OCI-LY7 (cell line): Measurements from ENCODE around the gene NOVA2. TPM values are rescaled to one million over a fixed set of nuclear protein-coding genes. Genes with fewer than 3 reads are reported as not detected.

Experiments
- BruUV-seq: library from RNA; stranded (reverse); fragments of 400-500 nt; replicated peaks from 2 replicates; lab custom pipeline; 2021; lab: Mats Ljungman, UMichigan
- CTCF ChIA-PET: fragments of 300-600 bp; sonication (Branson Sonifier 250); formaldehyde crosslinking; loops from one replicate; lab custom pipeline; 2022; ENCODE audit warnings: antibody characterized with exemption; ENCODE audit not compliant: unreplicated experiment; lab: Charles Lee
- POLR2A ChIA-PET: fragments of 300-600 bp; sonication (Branson Sonifier 250); formaldehyde crosslinking; loops from one replicate; lab custom pipeline; 2022; ENCODE audit warnings: antibody characterized with exemption; lab: Charles Lee
- DNase-seq: peaks from one replicate; pipeline ENCODE4 v3.0.0-alpha.2; 2015; ENCODE audit warnings: low spot score
- H2AFZ ChIP-seq: fragments of 200-600 bp; sonication (generic), shearing (Covaris generic); 2 replicates; pipeline ENCODE4 v1.6.1; 2014; ENCODE audit warnings: mild to moderate bottlenecking, antibody characterized with exemption, low read length, moderate library complexity
- H3K27ac ChIP-seq: fragments of 200-600 bp; sonication (generic); 2 replicates; pipeline ENCODE4 v1.5.1; 2014; ENCODE audit warnings: mixed run types, low read depth, mild to moderate bottlenecking, moderate library complexity, low read length, inconsistent platforms; ENCODE audit not compliant: poor library complexity, severe bottlenecking
- H3K36me3 ChIP-seq: fragments of 200-600 bp; sonication (generic); 2 replicates; pipeline ENCODE4 v1.6.1; 2014; ENCODE audit warnings: mild to moderate bottlenecking, antibody characterized with exemption, low read length, moderate library complexity, mixed read lengths; ENCODE audit not compliant: insufficient read depth
- H3K4me1 ChIP-seq: fragments of 200-600 bp; sonication (generic); 2 replicates; pipeline ENCODE4 v1.5.1; 2014; ENCODE audit warnings: mild to moderate bottlenecking, low read length; ENCODE audit not compliant: insufficient read depth, poor library complexity, severe bottlenecking
- H3K4me2 ChIP-seq: fragments of 200-600 bp; sonication (generic); 2 replicates; pipeline ENCODE4 v1.6.1; 2014; ENCODE audit warnings: mild to moderate bottlenecking, low read length
- H3K4me3 ChIP-seq: fragments of 200-600 bp; sonication (generic); 2 replicates; pipeline ENCODE4 v1.5.1; 2014; ENCODE audit warnings: mild to moderate bottlenecking, low read depth, low read length; ENCODE audit not compliant: poor library complexity, severe bottlenecking
- H3K79me2 ChIP-seq: fragments of 200-600 bp; sonication (generic); 2 replicates; pipeline ENCODE4 v1.6.1; 2016; ENCODE audit warnings: low read depth, mild to moderate bottlenecking, low read length, moderate library complexity, mixed read lengths; ENCODE audit not compliant: insufficient read depth
- H3K9me2 ChIP-seq: fragments of 200-600 bp; sonication (generic); 2 replicates; pipeline ENCODE4 v1.6.1; 2016; ENCODE audit warnings: mild to moderate bottlenecking, low read length, mixed read lengths; ENCODE audit not compliant: insufficient read depth
- H3K9me3 ChIP-seq: fragments of 200-600 bp; sonication (generic); 2 replicates; pipeline ENCODE4 v1.6.1; 2014; ENCODE audit warnings: mild to moderate bottlenecking, mixed run types, low read length, mixed read lengths
- H4K20me1 ChIP-seq: fragments of 200-600 bp; sonication (generic); 2 replicates; pipeline ENCODE4 v1.6.1; 2014; ENCODE audit warnings: mild to moderate bottlenecking, antibody characterized with exemption, low read length, moderate library complexity, mixed read lengths; ENCODE audit not compliant: insufficient read depth
- CTCF ChIP-seq: fragments of 200-600 bp; sonication (generic); conservative IDR thresholded peaks from 2 replicates; pipeline ENCODE4 v1.5.1; 2014; ENCODE audit warnings: mild to moderate bottlenecking, antibody characterized with exemption, low read length, moderate library complexity, mixed read lengths
- EZH2phosphoT487 ChIP-seq: fragments of 200-600 bp; sonication (generic); IDR thresholded peaks from 2 replicates; pipeline ENCODE4 v1.6.1; 2018; ENCODE audit warnings: low read depth, borderline replicate concordance, mild to moderate bottlenecking, mixed run types, antibody characterized with exemption, low read length, moderate library complexity, mixed read lengths
- intact Hi-C: fragments of 100-400 bp; cut with micrococcal nuclease; formaldehyde crosslinking; loops from one replicate; pipeline ENCODE4 v1.10.0; 2022; ENCODE audit not compliant: unreplicated experiment
- total RNA-seq, 2 experiments: library from RNA; depleted of rRNA in 1 of 2; stranded (reverse); fragments of >200 nt in 1 of 2; shearing (Covaris generic) in 1 of 2; gene quantifications; 2 replicates each; pipeline ENCODE4 v1.2.3, GENCODE V29; 2014 to 2022

The NOVA2 gene
- total RNA-seq, 2 experiments from 2014 or later: 0.19 TPM; not detected in 1

DNA sequence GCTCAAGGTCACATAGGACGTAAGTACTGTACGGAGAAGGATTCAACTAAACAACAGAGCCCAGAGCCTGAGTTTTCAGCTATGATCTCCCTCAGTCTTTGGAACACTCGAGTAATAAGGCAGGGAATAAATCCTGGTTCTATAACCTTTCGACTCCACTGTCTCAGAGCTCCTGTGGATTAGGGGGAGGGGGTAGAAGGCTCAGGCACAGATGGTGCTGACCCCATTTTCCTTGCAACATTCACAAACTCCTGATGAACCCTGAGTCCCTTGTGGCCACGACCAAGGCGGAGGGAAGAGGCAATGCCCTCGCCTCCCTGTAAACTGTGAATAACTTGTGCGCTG is 21.4 kb downstream of the NOVA2 start:
- Histone ChIP-seq H3K79me2 (no peaks in the 10 kb centered on the region), H4K20me1 (no peaks in the 10 kb centered on the region), H3K4me3 (no peak overlapping the region), H3K27ac (no peak overlapping the region), H3K36me3 (no peaks in the 10 kb centered on the region), H3K4me2 (no peak overlapping the region), H3K4me1 (no peaks in the 10 kb centered on the region), H3K9me2 (no peaks in the 10 kb centered on the region), H3K9me3 (no peaks in the 10 kb centered on the region), H2AFZ (no peak overlapping the region)
- no peak for DNase-seq
- TF ChIP-seq EZH2phosphoT487: no peak
- TF ChIP-seq CTCF: no peak
- intact Hi-C loops: no loop called here
- ChIA-PET POLR2A (no interaction called here), CTCF (no interaction called here)
- BruUV-seq: no TSS peak

- H3K4me1 ChIP-seq: no peaks in the 10 kb centered on the region
- TF ChIP-seq CTCF: no peak
- no peak for TF ChIP-seq EZH2phosphoT487
- no peak overlapping the region for H3K4me2 ChIP-seq
- H3K4me3 ChIP-seq: no peak overlapping the region
- DNase-seq: no peak
- no peak overlapping the region for H3K27ac ChIP-seq
- no TSS peak for BruUV-seq
- H3K9me2 ChIP-seq: no peaks in the 10 kb centered on the region
- no peak overlapping the region for H2AFZ ChIP-seq
- H3K79me2 ChIP-seq: no peaks in the 10 kb centered on the region
- POLR2A ChIA-PET: no interaction called here
- intact Hi-C loops: no loop called here
- H3K9me3 ChIP-seq: no peaks in the 10 kb centered on the region
- CTCF ChIA-PET: no interaction called here
- H3K36me3 ChIP-seq: no peaks in the 10 kb centered on the region
- H4K20me1 ChIP-seq: no peaks in the 10 kb centered on the region
These were observed 25.7 kb downstream of the NOVA2 start for GRCh38 chr19:45947926-45948325.

DNA sequence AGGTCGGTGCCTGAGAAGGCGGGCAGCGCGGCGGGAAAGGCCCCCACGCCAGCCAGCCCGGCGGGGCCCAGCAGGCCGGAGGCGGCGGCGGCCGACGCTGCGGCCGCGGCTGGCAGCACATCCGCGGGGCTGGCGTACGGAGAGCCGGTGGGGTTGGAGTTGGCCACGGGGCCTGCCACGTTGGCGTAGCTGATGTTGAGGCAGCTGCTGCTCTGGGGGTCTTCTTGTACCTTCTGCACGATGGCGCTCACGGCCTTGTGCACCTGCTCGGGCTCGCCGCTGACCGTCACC is 33.2 kb downstream of the NOVA2 start:
- Histone ChIP-seq H3K4me2 (no peak overlapping the region), H2AFZ (no peak overlapping the region), H3K4me3 (no peak overlapping the region), H3K4me1 (no peaks in the 10 kb centered on the region), H3K9me2 (no peaks in the 10 kb centered on the region), H3K9me3 (no peaks in the 10 kb centered on the region), H4K20me1 (no peaks in the 10 kb centered on the region), H3K36me3 (no peaks in the 10 kb centered on the region), H3K79me2 (no peaks in the 10 kb centered on the region), H3K27ac (no peak overlapping the region)
- ChIA-PET POLR2A (no interaction called here), CTCF (no interaction called here)
- DNase-seq: no peak
- intact Hi-C loops: no loop called here
- BruUV-seq: no TSS peak
- TF ChIP-seq EZH2phosphoT487 (no peak), CTCF (no peak)
